PFSK-1 (cell line): Measurements from ENCODE around the gene DGAT2.

Experiments
- FOXP2 ChIP-seq: optimal IDR thresholded peaks from 2 replicates; pipeline ENCODE3; 2011; ENCODE audit warnings: borderline replicate concordance, control low read depth, inconsistent platforms; ENCODE audit not compliant: insufficient read depth; ENCODE audit errors: extremely low read length, extremely low read depth
- POLR2AphosphoS5 ChIP-seq: IDR thresholded peaks from 2 replicates; pipeline ENCODE4 v1.6.1; 2012; ENCODE audit warnings: low read depth, mild to moderate bottlenecking, control low read depth, low read length, moderate library complexity
- SIN3A ChIP-seq: IDR thresholded peaks from 2 replicates; pipeline ENCODE4 v1.6.1; 2012; ENCODE audit warnings: mild to moderate bottlenecking, low read length, moderate library complexity, borderline replicate concordance; ENCODE audit not compliant: insufficient read depth
- TAF1 ChIP-seq: IDR thresholded peaks from 2 replicates; pipeline ENCODE4 v1.6.1; 2012; ENCODE audit warnings: low read length, control low read depth, borderline replicate concordance; ENCODE audit not compliant: insufficient read depth
- TF ChIP-seq, protein P1 (sequence below), 2 experiments: IDR thresholded peaks; 2 replicates each; pipeline versions ENCODE4 v1.6.1 to v1.8.0; 2011 to 2012; ENCODE audit warnings: low read depth in 2 of 2, low read length in 2 of 2, control low read depth in 1 of 2, inconsistent platforms in 1 of 2, mild to moderate bottlenecking in 1 of 2, moderate library complexity in 1 of 2; ENCODE audit not compliant: insufficient read depth in 1 of 2

Gene DGAT2

GRCh38 chr11:75782540-75783263 is 14.1 kb downstream of the DGAT2 start:
- TF ChIP-seq FOXP2: no peak
- no peak for TF ChIP-seq POLR2AphosphoS5
- TF ChIP-seq TAF1: no peak
- TF ChIP-seq SIN3A: no peak
- TF ChIP-seq, protein P1, sequence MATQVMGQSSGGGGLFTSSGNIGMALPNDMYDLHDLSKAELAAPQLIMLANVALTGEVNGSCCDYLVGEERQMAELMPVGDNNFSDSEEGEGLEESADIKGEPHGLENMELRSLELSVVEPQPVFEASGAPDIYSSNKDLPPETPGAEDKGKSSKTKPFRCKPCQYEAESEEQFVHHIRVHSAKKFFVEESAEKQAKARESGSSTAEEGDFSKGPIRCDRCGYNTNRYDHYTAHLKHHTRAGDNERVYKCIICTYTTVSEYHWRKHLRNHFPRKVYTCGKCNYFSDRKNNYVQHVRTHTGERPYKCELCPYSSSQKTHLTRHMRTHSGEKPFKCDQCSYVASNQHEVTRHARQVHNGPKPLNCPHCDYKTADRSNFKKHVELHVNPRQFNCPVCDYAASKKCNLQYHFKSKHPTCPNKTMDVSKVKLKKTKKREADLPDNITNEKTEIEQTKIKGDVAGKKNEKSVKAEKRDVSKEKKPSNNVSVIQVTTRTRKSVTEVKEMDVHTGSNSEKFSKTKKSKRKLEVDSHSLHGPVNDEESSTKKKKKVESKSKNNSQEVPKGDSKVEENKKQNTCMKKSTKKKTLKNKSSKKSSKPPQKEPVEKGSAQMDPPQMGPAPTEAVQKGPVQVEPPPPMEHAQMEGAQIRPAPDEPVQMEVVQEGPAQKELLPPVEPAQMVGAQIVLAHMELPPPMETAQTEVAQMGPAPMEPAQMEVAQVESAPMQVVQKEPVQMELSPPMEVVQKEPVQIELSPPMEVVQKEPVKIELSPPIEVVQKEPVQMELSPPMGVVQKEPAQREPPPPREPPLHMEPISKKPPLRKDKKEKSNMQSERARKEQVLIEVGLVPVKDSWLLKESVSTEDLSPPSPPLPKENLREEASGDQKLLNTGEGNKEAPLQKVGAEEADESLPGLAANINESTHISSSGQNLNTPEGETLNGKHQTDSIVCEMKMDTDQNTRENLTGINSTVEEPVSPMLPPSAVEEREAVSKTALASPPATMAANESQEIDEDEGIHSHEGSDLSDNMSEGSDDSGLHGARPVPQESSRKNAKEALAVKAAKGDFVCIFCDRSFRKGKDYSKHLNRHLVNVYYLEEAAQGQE (IDR thresholded peaks at IDR 0.05; ENCODE audit: insufficient read depth in 1 of 2, low read depth in 2 of 2, low read length in 2 of 2): no peak

GRCh38 chr11:75783416-75784084 is 15.0 kb downstream of the DGAT2 start:
- TF ChIP-seq, protein P1 (IDR thresholded peaks at IDR 0.05; ENCODE audit: insufficient read depth in 1 of 2, low read depth in 2 of 2, low read length in 2 of 2): no peak
- no peak for TF ChIP-seq SIN3A
- TF ChIP-seq POLR2AphosphoS5: no peak
- no peak for TF ChIP-seq TAF1
- TF ChIP-seq FOXP2: no peak

GRCh38 chr11:75784085-75784478 is 15.5 kb downstream of the DGAT2 start:
- no peak for TF ChIP-seq TAF1
- no peak for TF ChIP-seq SIN3A
- TF ChIP-seq, protein P1 (IDR thresholded peaks at IDR 0.05; ENCODE audit: insufficient read depth in 1 of 2, low read depth in 2 of 2, low read length in 2 of 2): no peak
- TF ChIP-seq FOXP2: no peak
- no peak for TF ChIP-seq POLR2AphosphoS5

GRCh38 chr11:75784506-75784905 is 15.9 kb downstream of the DGAT2 start:
- no peak for TF ChIP-seq TAF1
- TF ChIP-seq, protein P1 (IDR thresholded peaks at IDR 0.05; ENCODE audit: insufficient read depth in 1 of 2, low read depth in 2 of 2, low read length in 2 of 2): no peak
- TF ChIP-seq FOXP2: no peak
- no peak for TF ChIP-seq SIN3A
- TF ChIP-seq POLR2AphosphoS5: no peak
